Endodermal cell (in vitro differentiated cells): ENCODE results near the gene PROC. TPM values are rescaled to one million over a fixed set of nuclear protein-coding genes. Genes with fewer than 3 reads are reported as not detected.
A peak's percentile ranks its signal among the peaks of the same experiment; 100 is the strongest.

Source experiments
- DNase-seq: peaks from one replicate; pipeline ENCODE4 v3.0.0-alpha.2; 2017
- H3K27ac ChIP-seq: 2 replicates; pipeline ENCODE4 v1.5.1; 2013; ENCODE audit warnings: mild to moderate bottlenecking, low read depth, low read length, moderate library complexity
- H3K27me3 ChIP-seq: 2 replicates; pipeline ENCODE4 v1.6.1; 2013; ENCODE audit warnings: mild to moderate bottlenecking, low read length, moderate library complexity; ENCODE audit not compliant: insufficient read depth, control insufficient read depth, poor library complexity, severe bottlenecking
- H3K36me3 ChIP-seq: 2 replicates; pipeline ENCODE4 v1.7.0; 2013; ENCODE audit warnings: mild to moderate bottlenecking, low read length, moderate library complexity; ENCODE audit not compliant: control insufficient read depth, insufficient read depth
- H3K4me1 ChIP-seq: one replicate; pipeline ENCODE4 v1.7.0; 2013; ENCODE audit warnings: low read length; ENCODE audit not compliant: control insufficient read depth, insufficient read depth
- H3K4me3 ChIP-seq: 2 replicates; pipeline ENCODE4 v1.5.1; 2013; ENCODE audit warnings: mild to moderate bottlenecking, low read length, moderate library complexity
- H3K9ac ChIP-seq: 2 replicates; pipeline ENCODE4 v1.6.1; 2013; ENCODE audit warnings: mild to moderate bottlenecking, low read length, moderate library complexity; ENCODE audit not compliant: poor library complexity, severe bottlenecking; ENCODE audit errors: extremely low read depth
- H3K9me3 ChIP-seq: 2 replicates; pipeline ENCODE4 v1.6.1; 2013; ENCODE audit warnings: mild to moderate bottlenecking, low read length, moderate library complexity; ENCODE audit not compliant: control insufficient read depth
- H3K27ac Mint-ChIP-seq: 2 replicates; pipeline ENCODE4 v1.8.0; 2020; ENCODE audit warnings: mixed read lengths
- H3K27me3 Mint-ChIP-seq: 2 replicates; pipeline ENCODE4 v1.8.0; 2021; ENCODE audit warnings: mild to moderate bottlenecking, mixed read lengths; ENCODE audit not compliant: insufficient read depth
- H3K36me3 Mint-ChIP-seq: 2 replicates; pipeline ENCODE4 v1.8.0; 2020; ENCODE audit warnings: low read depth, mixed read lengths
- H3K4me1 Mint-ChIP-seq: 2 replicates; pipeline ENCODE4 v1.8.0; 2020; ENCODE audit warnings: mixed read lengths
- H3K4me3 Mint-ChIP-seq: 2 replicates; pipeline ENCODE4 v1.8.0; 2020; ENCODE audit warnings: mild to moderate bottlenecking, moderate library complexity, mixed read lengths
- H3K9me3 Mint-ChIP-seq: 2 replicates; pipeline ENCODE4 v1.8.0; 2020; ENCODE audit warnings: mild to moderate bottlenecking, mixed read lengths
- CTCF ChIP-seq: fragments of 200-600 bp; sonication (generic); conservative IDR thresholded peaks from 2 replicates; pipeline ENCODE4 v1.5.0; 2021; ENCODE audit warnings: antibody characterized with exemption, mild to moderate bottlenecking
- WGBS, 2 experiments: methylation state at CpG; one replicate each; pipeline versions ENCODE4 v1.1.5 to v1.1.7; 2013; ENCODE audit warnings: missing lambda C conversion rate in 2 of 2, mixed read lengths in 1 of 2; ENCODE audit not compliant: insufficient coverage in 1 of 2, insufficient read length in 1 of 2; 5-methylcytosine and 5-hydroxymethylcytosine counted together
- total RNA-seq, 2 donors: library from RNA; stranded (reverse); fragmentation: NEBNext Ultra II Directional in 1 of 2; extraction: Animal tissue kit (Norgen Biotek cat#: 25700) in 1 of 2; gene quantifications; 2 replicates in 1 of 2; 3 replicates in 1 of 2; pipeline ENCODE4 v1.2.1, GENCODE V29; 2021

Gene PROC
- total RNA-seq, 2 donors from 2014 or later = 0.46 to 0.51 TPM

GRCh38 chr2:127400533-127400896, 17.7 kb upstream of the PROC start:
- H3K36me3 Mint-ChIP-seq = no peaks in the 10 kb centered on the region
- no peak overlapping the region for H3K4me3 ChIP-seq
- TF ChIP-seq CTCF = no peak

GRCh38 chr2:127400897-127401756, 17.1 kb upstream of the PROC start:
- peak; percentile 56 for DNase-seq
- Histone ChIP-seq H3K27me3 (no peaks in the 10 kb centered on the region), H3K27ac (no peak overlapping the region), H3K4me3 (no peak overlapping the region), H3K4me1 (no peaks in the 10 kb centered on the region), H3K9ac (no peak overlapping the region), H3K9me3 (no peaks in the 10 kb centered on the region), H3K36me3 (no peaks in the 10 kb centered on the region)
- peaks cover 4% of the 10 kb centered on the region for H3K4me1 Mint-ChIP-seq
- no peaks in the 10 kb centered on the region for H3K36me3 Mint-ChIP-seq
- H3K9me3 Mint-ChIP-seq = no peaks in the 10 kb centered on the region
- 91 to 97% methylated on average over 21 to 39 of the region's 39 CpGs for WGBS, 2 experiments
- TF ChIP-seq CTCF = no peak
- no peak overlapping the region for H3K4me3 Mint-ChIP-seq
- H3K27ac Mint-ChIP-seq = no peak overlapping the region
- H3K27me3 Mint-ChIP-seq = no peaks in the 10 kb centered on the region

More at GRCh38 chr2:127400533-127400896, 17.7 kb upstream of the PROC start:
- Histone ChIP-seq H3K36me3 (no peaks in the 10 kb centered on the region), H3K4me1 (no peaks in the 10 kb centered on the region), H3K9ac (no peak overlapping the region), H3K27me3 (no peaks in the 10 kb centered on the region), H3K27ac (no peak overlapping the region), H3K9me3 (no peaks in the 10 kb centered on the region)
- no peaks in the 10 kb centered on the region for H3K9me3 Mint-ChIP-seq
- H3K27me3 Mint-ChIP-seq = no peaks in the 10 kb centered on the region
- no peak overlapping the region for H3K27ac Mint-ChIP-seq
- H3K4me3 Mint-ChIP-seq = no peak overlapping the region
- DNase-seq = peak; percentile 44
- 91 to 92% methylated on average over 6 to 9 of the region's 9 CpGs for WGBS, 2 experiments
- peaks cover 4% of the 10 kb centered on the region for H3K4me1 Mint-ChIP-seq

- Histone ChIP-seq H3K9ac (no peak overlapping the region), H3K27ac (no peak overlapping the region), H3K27me3 (no peaks in the 10 kb centered on the region), H3K9me3 (no peaks in the 10 kb centered on the region), H3K4me1 (no peaks in the 10 kb centered on the region), H3K4me3 (no peak overlapping the region), H3K36me3 (no peaks in the 10 kb centered on the region)
- Mint-ChIP-seq H3K4me3 (no peak overlapping the region), H3K9me3 (no peaks in the 10 kb centered on the region), H3K4me1 (peaks cover 4% of the 10 kb centered on the region), H3K27me3 (no peaks in the 10 kb centered on the region), H3K27ac (no peak overlapping the region), H3K36me3 (no peaks in the 10 kb centered on the region)
- no peak for TF ChIP-seq CTCF
- WGBS, 2 experiments = 86 to 91% methylated on average over 9 to 11 of the region's 11 CpGs
- DNase-seq = peak; percentile 38
Measured at GRCh38 chr2:127401757-127402695, 16.2 kb upstream of the PROC start.
